KOPT-K1 (cell line): Measurements from ENCODE around the gene RFX2.
"Not testable (repeated sequence)": the region's sequence is repeated elsewhere in the genome, so short reads cannot be mapped to it uniquely, and the experiment has no call there.

Source experiments
- H3K27ac ChIP-seq: fragments of 200-600 bp; sonication (generic); 2 replicates; pipeline ENCODE4 v1.5.1; 2016; ENCODE audit warnings: antibody characterized with exemption, mild to moderate bottlenecking, low read depth, low read length; ENCODE audit not compliant: poor library complexity, severe bottlenecking
- H3K36me3 ChIP-seq: fragments of 200-600 bp; sonication (generic); 2 replicates; pipeline ENCODE4 v1.5.1; 2017; ENCODE audit warnings: antibody characterized with exemption, mild to moderate bottlenecking, low read length, moderate library complexity; ENCODE audit not compliant: insufficient read depth
- H3K9me3 ChIP-seq: fragments of 200-600 bp; sonication (generic); 2 replicates; pipeline ENCODE4 v1.5.1; 2017; ENCODE audit warnings: antibody characterized with exemption, low read length, mild to moderate bottlenecking; ENCODE audit not compliant: insufficient read depth, poor library complexity, severe bottlenecking

The RFX2 gene

GRCh38 chr19:6115992-6116391 lies 5.7 kb upstream of the RFX2 start:
- Histone ChIP-seq H3K27ac (no peak overlapping the region), H3K9me3 (no peaks in the 10 kb centered on the region), H3K36me3 (no peaks in the 10 kb centered on the region)

GRCh38 chr19:6113616-6114188 lies 3.4 kb upstream of the RFX2 start:
- H3K27ac ChIP-seq = no peak overlapping the region

GRCh38 chr19:6109947-6110346 lies 353 bp downstream of the RFX2 start:
- H3K36me3 ChIP-seq = no peaks in the 10 kb centered on the region
- no peaks in the 10 kb centered on the region for H3K9me3 ChIP-seq
- no peak overlapping the region for H3K27ac ChIP-seq

More at GRCh38 chr19:6113616-6114188, 3.4 kb upstream of the RFX2 start:
- Histone ChIP-seq H3K9me3 (no peaks in the 10 kb centered on the region), H3K36me3 (no peaks in the 10 kb centered on the region)

- H3K9me3 ChIP-seq = no peaks in the 10 kb centered on the region
- H3K27ac ChIP-seq = no peak overlapping the region
- H3K36me3 ChIP-seq = no peaks in the 10 kb centered on the region
Measured at GRCh38 chr19:6108721-6109633, 1.3 kb downstream of the RFX2 start.

- H3K9me3 ChIP-seq, H3K36me3 ChIP-seq, H3K27ac ChIP-seq: not testable (repeated sequence)
Measured at GRCh38 chr19:6106643-6107294, 3.5 kb downstream of the RFX2 start.

- no peaks in the 10 kb centered on the region for H3K9me3 ChIP-seq
- H3K27ac ChIP-seq = no peak overlapping the region
- no peaks in the 10 kb centered on the region for H3K36me3 ChIP-seq
Measured at GRCh38 chr19:6105444-6105843, 4.9 kb downstream of the RFX2 start.

- no peak overlapping the region for H3K27ac ChIP-seq
- no peaks in the 10 kb centered on the region for H3K36me3 ChIP-seq
Measured at GRCh38 chr19:6103894-6104293, 6.4 kb downstream of the RFX2 start.

GRCh38 chr19:6103217-6103644 lies 7.1 kb downstream of the RFX2 start:
- Histone ChIP-seq H3K27ac (no peak overlapping the region), H3K36me3 (no peaks in the 10 kb centered on the region), H3K9me3 (no peaks in the 10 kb centered on the region)

More at GRCh38 chr19:6103894-6104293, 6.4 kb downstream of the RFX2 start:
- no peaks in the 10 kb centered on the region for H3K9me3 ChIP-seq

- H3K27ac ChIP-seq = no peak overlapping the region
Measured at GRCh38 chr19:6101991-6102390, 8.3 kb downstream of the RFX2 start.

GRCh38 chr19:6101291-6101825 lies 8.9 kb downstream of the RFX2 start:
- Histone ChIP-seq H3K36me3 (no peaks in the 10 kb centered on the region), H3K27ac (no peak overlapping the region), H3K9me3 (no peaks in the 10 kb centered on the region)

More at GRCh38 chr19:6101991-6102390, 8.3 kb downstream of the RFX2 start:
- no peaks in the 10 kb centered on the region for H3K9me3 ChIP-seq
- no peaks in the 10 kb centered on the region for H3K36me3 ChIP-seq

- Histone ChIP-seq H3K9me3 (no peaks in the 10 kb centered on the region), H3K36me3 (no peaks in the 10 kb centered on the region), H3K27ac (no peak overlapping the region)
Measured at GRCh38 chr19:6100284-6100915, 9.9 kb downstream of the RFX2 start.

- Histone ChIP-seq H3K36me3 (no peaks in the 10 kb centered on the region), H3K27ac (no peak overlapping the region), H3K9me3 (no peaks in the 10 kb centered on the region)
Measured at GRCh38 chr19:6099599-6099998, 10.7 kb downstream of the RFX2 start.

- Histone ChIP-seq H3K27ac (no peak overlapping the region), H3K9me3 (no peaks in the 10 kb centered on the region), H3K36me3 (no peaks in the 10 kb centered on the region)
Measured at GRCh38 chr19:6099033-6099432, 11.3 kb downstream of the RFX2 start.

GRCh38 chr19:6098574-6098973 lies 11.7 kb downstream of the RFX2 start:
- H3K36me3 ChIP-seq = no peaks in the 10 kb centered on the region
- no peak overlapping the region for H3K27ac ChIP-seq

GRCh38 chr19:6097911-6098310 lies 12.4 kb downstream of the RFX2 start:
- Histone ChIP-seq H3K27ac (no peak overlapping the region), H3K9me3 (no peaks in the 10 kb centered on the region), H3K36me3 (no peaks in the 10 kb centered on the region)

More at GRCh38 chr19:6098574-6098973, 11.7 kb downstream of the RFX2 start:
- H3K9me3 ChIP-seq = no peaks in the 10 kb centered on the region
